SK-N-SH (cell line): Measurements from ENCODE around the gene GHR. TPM values are rescaled to one million over a fixed set of nuclear protein-coding genes. Genes with fewer than 3 reads are reported as not detected.

Source experiments
- CTCF ChIA-PET: fragments of 300-600, 350-600 bp; formaldehyde crosslinking; extraction: SDS; loops from one replicate; lab custom pipeline; 2021; lab: Yijun Ruan, JAX
- POLR2A ChIA-PET: fragments of 350-600 bp; sonication (Branson Sonifier 250); formaldehyde crosslinking; extraction: SDS; loops from one replicate; lab custom pipeline; 2020; ENCODE audit warnings: antibody characterized with exemption, inconsistent platforms; lab: Yijun Ruan, JAX
- DNase-seq: peaks from one replicate; pipeline ENCODE4 v3.0.0; 2012
- H2AFZ ChIP-seq: fragments of 200-600 bp; sonication (generic); 2 replicates; pipeline ENCODE4 v1.8.1; 2016; ENCODE audit warnings: antibody characterized with exemption, mild to moderate bottlenecking, low read depth
- H3F3A ChIP-seq: fragments of 200-600 bp; sonication (generic); replicated peaks from 2 replicates; pipeline ENCODE3; 2016; ENCODE audit warnings: antibody characterized with exemption, mild to moderate bottlenecking; ENCODE audit not compliant: insufficient read depth
- H3K27ac ChIP-seq, 2 experiments: fragments of 200-500 bp in 1 of 2; fragments of 200-600 bp in 1 of 2; sonication (Bioruptor generic) in 1 of 2; sonication (generic), shearing (Covaris generic) in 1 of 2; 2 replicates each; pipeline versions ENCODE4 v1.5.1 to v1.6.1; 2014 to 2016; ENCODE audit warnings: low read depth in 2 of 2, inconsistent platforms in 1 of 2, low read length in 1 of 2, mild to moderate bottlenecking in 1 of 2, mixed read lengths in 1 of 2
- H3K27me3 ChIP-seq: fragments of 200-600 bp; sonication (generic), shearing (Covaris generic); 2 replicates; pipeline ENCODE4 v1.6.1; 2016; ENCODE audit warnings: mixed run types; ENCODE audit not compliant: insufficient read depth
- H3K36me3 ChIP-seq, 2 experiments: fragments of 200-500 bp in 1 of 2; fragments of 200-600 bp in 1 of 2; sonication (Bioruptor generic) in 1 of 2; sonication (generic) in 1 of 2; replicated peaks in 1 of 2; 2 replicates each; pipeline versions ENCODE3 to v1.5.1; 2014 to 2016; ENCODE audit warnings: low read length in 1 of 2, mild to moderate bottlenecking in 1 of 2; ENCODE audit not compliant: insufficient read depth in 2 of 2, control insufficient read depth in 1 of 2
- H3K4me1 ChIP-seq, 2 experiments: fragments of 200-500 bp in 1 of 2; fragments of 200-600 bp in 1 of 2; sonication (Bioruptor generic) in 1 of 2; sonication (generic), shearing (Covaris generic) in 1 of 2; 2 replicates each; pipeline versions ENCODE4 v1.5.1 to v1.6.1; 2014 to 2016; ENCODE audit warnings: low read depth in 1 of 2, low read length in 1 of 2, mixed run types in 1 of 2; ENCODE audit not compliant: insufficient read depth in 2 of 2, control insufficient read depth in 1 of 2
- H3K4me2 ChIP-seq: fragments of 200-600 bp; sonication (generic), shearing (Covaris generic); 2 replicates; pipeline ENCODE4 v1.6.1; 2017; ENCODE audit warnings: mixed run types
- H3K4me3 ChIP-seq, 2 experiments: fragments of 200-500 bp in 1 of 2; fragments of 200-600 bp in 1 of 2; sonication (Bioruptor generic) in 1 of 2; sonication (generic), shearing (Covaris generic) in 1 of 2; 2 replicates each; pipeline versions ENCODE4 v1.5.1 to v1.8.1; 2014 to 2016; ENCODE audit warnings: low read depth in 2 of 2, inconsistent platforms in 1 of 2, low read length in 1 of 2, mild to moderate bottlenecking in 1 of 2, mixed read lengths in 1 of 2, moderate library complexity in 1 of 2
- H3K79me2 ChIP-seq: fragments of 200-600 bp; sonication (generic); 2 replicates; pipeline ENCODE4 v1.8.1; 2017; ENCODE audit warnings: mild to moderate bottlenecking; ENCODE audit not compliant: insufficient read depth
- H3K9ac ChIP-seq: fragments of 200-600 bp; sonication (generic); 2 replicates; pipeline ENCODE4 v1.6.1; 2017; ENCODE audit warnings: mixed run types
- H3K9me2 ChIP-seq: fragments of 200-600 bp; sonication (generic); 2 replicates; pipeline ENCODE4 v1.6.1; 2017; ENCODE audit warnings: mixed run types
- H3K9me3 ChIP-seq: fragments of 200-600 bp; sonication (generic); 2 replicates; pipeline ENCODE4 v1.6.1; 2017; ENCODE audit warnings: mixed run types, mild to moderate bottlenecking, moderate library complexity
- H4K20me1 ChIP-seq: fragments of 200-600 bp; sonication (generic); 2 replicates; pipeline ENCODE4 v1.6.1; 2017; ENCODE audit warnings: mild to moderate bottlenecking, mixed run types; ENCODE audit not compliant: insufficient read depth
- CHD2 ChIP-seq: fragments of 150-350 bp; IDR thresholded peaks from 2 replicates; pipeline ENCODE4 v1.6.1; 2018; ENCODE audit warnings: low read length; ENCODE audit not compliant: partially characterized antibody
- ELF1 ChIP-seq: IDR thresholded peaks from 2 replicates; pipeline ENCODE4 v1.4.0; 2012
- EZH2phosphoT487 ChIP-seq: fragments of 200-600 bp; sonication (generic); IDR thresholded peaks from 2 replicates; pipeline ENCODE4 v1.6.1; 2017; ENCODE audit warnings: low read depth, mixed run types, mild to moderate bottlenecking, antibody characterized with exemption, moderate library complexity, borderline replicate concordance
- FOSL2 ChIP-seq: IDR thresholded peaks from 2 replicates; pipeline ENCODE4 v1.4.0; 2012; ENCODE audit warnings: low read depth, mild to moderate bottlenecking, moderate library complexity, borderline replicate concordance
- FOXJ3 ChIP-seq: sonication (generic); formaldehyde crosslinking; IDR thresholded peaks from 2 replicates; pipeline ENCODE4 v1.5.1; 2020; ENCODE audit warnings: mild to moderate bottlenecking, missing genetic modification reagents
- FOXM1 ChIP-seq: IDR thresholded peaks from 2 replicates; pipeline ENCODE4 v1.4.0; 2012; ENCODE audit warnings: low read depth, mild to moderate bottlenecking
- GABPA ChIP-seq: IDR thresholded peaks from 2 replicates; pipeline ENCODE4 v1.4.0; 2012; ENCODE audit warnings: low read depth, mild to moderate bottlenecking
- IRF3 ChIP-seq: fragments of 150-350 bp; IDR thresholded peaks from 2 replicates; pipeline ENCODE4 v1.6.1; 2016; ENCODE audit warnings: mild to moderate bottlenecking, low read depth, low read length
- JUND ChIP-seq: IDR thresholded peaks from 2 replicates; pipeline ENCODE4 v1.4.0; 2012
- MEF2A ChIP-seq: IDR thresholded peaks from 2 replicates; pipeline ENCODE4 v1.4.0; 2012; ENCODE audit warnings: low read depth, borderline replicate concordance
- NFIC ChIP-seq: IDR thresholded peaks from 2 replicates; pipeline ENCODE4 v1.4.0; 2012; ENCODE audit warnings: borderline replicate concordance
- NRF1 ChIP-seq: IDR thresholded peaks from 2 replicates; pipeline ENCODE4 v1.6.1; 2012; ENCODE audit warnings: low read depth, mild to moderate bottlenecking, low read length
- POLR2AphosphoS5 ChIP-seq: IDR thresholded peaks from 2 replicates; pipeline ENCODE4 v1.6.1; 2012; ENCODE audit warnings: low read depth, low read length
- RAD21 ChIP-seq: IDR thresholded peaks from 2 replicates; pipeline ENCODE4 v1.6.1; 2012; ENCODE audit warnings: mild to moderate bottlenecking, low read length
- SIN3A ChIP-seq: IDR thresholded peaks from 2 replicates; pipeline ENCODE4 v1.6.1; 2012; ENCODE audit warnings: low read depth, mild to moderate bottlenecking, low read length, moderate library complexity, borderline replicate concordance
- SMC3 ChIP-seq: IDR thresholded peaks from 2 replicates; pipeline ENCODE4 v1.6.1; 2012; ENCODE audit warnings: low read depth, low read length, improper control_type of control experiment
- TAF1 ChIP-seq: IDR thresholded peaks from 2 replicates; pipeline ENCODE4 v1.6.1; 2012; ENCODE audit warnings: low read depth, mild to moderate bottlenecking, low read length, moderate library complexity, borderline replicate concordance
- TCF12 ChIP-seq: IDR thresholded peaks from 2 replicates; pipeline ENCODE4 v1.4.0; 2012
- TEAD4 ChIP-seq: IDR thresholded peaks from 2 replicates; pipeline ENCODE4 v1.4.0; 2012; ENCODE audit warnings: mild to moderate bottlenecking, borderline replicate concordance; ENCODE audit not compliant: insufficient read depth
- YY1 ChIP-seq: IDR thresholded peaks from 2 replicates; pipeline ENCODE4 v1.4.0; 2012; ENCODE audit warnings: low read depth, mild to moderate bottlenecking
- WGBS: methylation state at CpG from one replicate; pipeline ENCODE4 v1.1.6; 2017; ENCODE audit warnings: low lambda C conversion rate; 5-methylcytosine and 5-hydroxymethylcytosine counted together
- polyA plus RNA-seq, 3 experiments: library from polyadenylated mRNA; depleted of rRNA; stranded (reverse); fragments of >200 nt; gene quantifications; 2 replicates each; pipeline ENCODE4 v1.2.3, GENCODE V29; 2012
- TF ChIP-seq, protein P1 (sequence below): fragments of 200-600 bp; sonication (generic); IDR thresholded peaks from 2 replicates; pipeline ENCODE4 v1.6.1; 2017; ENCODE audit warnings: antibody characterized with exemption, mild to moderate bottlenecking, moderate library complexity

Gene GHR
- polyA plus RNA-seq, 1 of the 3 experiments (the other 2 are of a cell fraction), result 0.03 TPM

GRCh38 chr5:42745856-42746255, 322.6 kb downstream of the GHR start:
- Histone ChIP-seq H3K4me3 (no peak overlapping the region), H4K20me1 (no peaks in the 10 kb centered on the region), H3K4me2 (no peak overlapping the region), H3K4me1 (no peaks in the 10 kb centered on the region), H3K27ac (no peak overlapping the region), H3K36me3 (no peaks in the 10 kb centered on the region), H3K9me3 (no peaks in the 10 kb centered on the region), H3F3A (peaks cover 6% of the 10 kb centered on the region), H3K9ac (no peak overlapping the region), H3K79me2 (no peaks in the 10 kb centered on the region), H3K9me2 (no peaks in the 10 kb centered on the region), H2AFZ (no peak overlapping the region), H3K27me3 (no peaks in the 10 kb centered on the region)
- ChIA-PET CTCF (interaction anchor here (0.6 to 2.0 kb wide), 7 partner anchors 8 to 47 kb away, joined by 3 to 10 read pairs (median 3); no protein-coding TSS in a partner anchor), POLR2A (no interaction called here)
- no peak for DNase-seq
- 15% methylated on average over 3 of the region's 3 CpGs for WGBS
- TF ChIP-seq NRF1, result no peak
- TF ChIP-seq, all 33 proteins: peak for 0

DNA sequence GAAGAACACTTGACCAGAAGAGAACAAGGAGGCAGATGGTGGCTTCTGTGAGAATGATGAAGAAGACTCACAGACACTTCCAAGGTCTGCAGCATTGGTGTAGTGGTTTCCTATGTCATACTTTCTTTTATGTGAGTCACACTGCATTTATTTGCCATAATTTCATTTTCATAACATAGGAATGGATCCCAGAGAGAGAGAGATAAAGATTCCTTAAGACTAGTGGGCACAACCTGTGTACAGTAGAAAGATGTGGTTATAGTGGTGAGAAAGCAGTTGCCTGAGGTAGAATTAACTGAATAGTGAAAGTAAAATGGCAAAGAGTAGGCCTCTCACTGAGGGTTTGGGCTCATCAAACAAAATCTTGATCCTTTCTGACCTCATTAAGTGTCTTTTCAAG, 325.8 kb downstream of the GHR start:
- no peak overlapping the region for H3K4me3 ChIP-seq
- no peak overlapping the region for H3K9ac ChIP-seq
- TF ChIP-seq GABPA, result no peak
- TF ChIP-seq, protein P1, sequence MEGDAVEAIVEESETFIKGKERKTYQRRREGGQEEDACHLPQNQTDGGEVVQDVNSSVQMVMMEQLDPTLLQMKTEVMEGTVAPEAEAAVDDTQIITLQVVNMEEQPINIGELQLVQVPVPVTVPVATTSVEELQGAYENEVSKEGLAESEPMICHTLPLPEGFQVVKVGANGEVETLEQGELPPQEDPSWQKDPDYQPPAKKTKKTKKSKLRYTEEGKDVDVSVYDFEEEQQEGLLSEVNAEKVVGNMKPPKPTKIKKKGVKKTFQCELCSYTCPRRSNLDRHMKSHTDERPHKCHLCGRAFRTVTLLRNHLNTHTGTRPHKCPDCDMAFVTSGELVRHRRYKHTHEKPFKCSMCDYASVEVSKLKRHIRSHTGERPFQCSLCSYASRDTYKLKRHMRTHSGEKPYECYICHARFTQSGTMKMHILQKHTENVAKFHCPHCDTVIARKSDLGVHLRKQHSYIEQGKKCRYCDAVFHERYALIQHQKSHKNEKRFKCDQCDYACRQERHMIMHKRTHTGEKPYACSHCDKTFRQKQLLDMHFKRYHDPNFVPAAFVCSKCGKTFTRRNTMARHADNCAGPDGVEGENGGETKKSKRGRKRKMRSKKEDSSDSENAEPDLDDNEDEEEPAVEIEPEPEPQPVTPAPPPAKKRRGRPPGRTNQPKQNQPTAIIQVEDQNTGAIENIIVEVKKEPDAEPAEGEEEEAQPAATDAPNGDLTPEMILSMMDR, result no peak
- H4K20me1 ChIP-seq, result no peaks in the 10 kb centered on the region
- H3F3A ChIP-seq, result peaks cover 6% of the 10 kb centered on the region
- H3K4me2 ChIP-seq, result no peak overlapping the region
- no peak overlapping the region for H2AFZ ChIP-seq
- ChIA-PET CTCF (no interaction called here), POLR2A (no interaction called here)
- H3K9me2 ChIP-seq, result no peaks in the 10 kb centered on the region
- no peaks in the 10 kb centered on the region for H3K4me1 ChIP-seq
- H3K9me3 ChIP-seq, result no peaks in the 10 kb centered on the region
- H3K79me2 ChIP-seq, result no peaks in the 10 kb centered on the region
- no peak overlapping the region for H3K27ac ChIP-seq
- no peaks in the 10 kb centered on the region for H3K27me3 ChIP-seq
- H3K36me3 ChIP-seq, result no peaks in the 10 kb centered on the region
- DNase-seq, result no peak

- WGBS, result 40% methylated on average over 5 of the region's 5 CpGs
- H2AFZ ChIP-seq, result no peak overlapping the region
- no peaks in the 10 kb centered on the region for H3K9me2 ChIP-seq
- H3K4me1 ChIP-seq, result no peaks in the 10 kb centered on the region
- H3K79me2 ChIP-seq, result no peaks in the 10 kb centered on the region
- H3K4me3 ChIP-seq, result no peak overlapping the region
- H3K9me3 ChIP-seq, result no peaks in the 10 kb centered on the region
- no peak overlapping the region for H3K4me2 ChIP-seq
- peaks cover 6% of the 10 kb centered on the region for H3F3A ChIP-seq
- H4K20me1 ChIP-seq, result no peaks in the 10 kb centered on the region
- POLR2A ChIA-PET, result no interaction called here
- no peak overlapping the region for H3K27ac ChIP-seq
- CTCF ChIA-PET, result no interaction called here
- H3K36me3 ChIP-seq, result no peaks in the 10 kb centered on the region
- no peak overlapping the region for H3K9ac ChIP-seq
- DNase-seq, result no peak
- H3K27me3 ChIP-seq, result no peaks in the 10 kb centered on the region
- TF ChIP-seq CHD2, result no peak
- TF ChIP-seq TEAD4, result no peak
- TF ChIP-seq FOSL2, result no peak
- TF ChIP-seq ELF1, result no peak
- TF ChIP-seq YY1, result no peak
- TF ChIP-seq MEF2A, result no peak
- no peak for TF ChIP-seq POLR2AphosphoS5
- no peak for TF ChIP-seq TAF1
- no peak for TF ChIP-seq FOXJ3 (CRISPR knock-in tag)
- TF ChIP-seq NFIC, result no peak
- TF ChIP-seq JUND, result no peak
- TF ChIP-seq IRF3, result no peak
- no peak for TF ChIP-seq TCF12
- TF ChIP-seq GABPA, result no peak
- no peak for TF ChIP-seq SIN3A
- TF ChIP-seq RAD21, result no peak
- TF ChIP-seq FOXM1, result no peak
- TF ChIP-seq EZH2phosphoT487, result no peak
- no peak for TF ChIP-seq SMC3
Observed at GRCh38 chr5:42750507-42750906, 327.3 kb downstream of the GHR start.
